GM23248 (cell line): ENCODE measurements around the gene GNAS. TPM values are rescaled to one million over a fixed set of nuclear protein-coding genes. Genes with fewer than 3 reads are reported as not detected.

Experiments
- DNase-seq: peaks from one replicate; pipeline ENCODE4 v3.0.0-alpha.2; 2015
- H2AFZ ChIP-seq: fragments of 200-600 bp; sonication (generic); 2 replicates; pipeline ENCODE4 v1.6.1; 2016; ENCODE audit warnings: antibody characterized with exemption
- H3F3A ChIP-seq: fragments of 200-600 bp; sonication (generic); 2 replicates; pipeline ENCODE4 v1.6.1; 2016; ENCODE audit warnings: mild to moderate bottlenecking, antibody characterized with exemption, mixed run types; ENCODE audit not compliant: insufficient read depth
- H3K27ac ChIP-seq: fragments of 200-600 bp; sonication (generic); 2 replicates; pipeline ENCODE4 v1.5.1; 2016; ENCODE audit warnings: mild to moderate bottlenecking
- H3K27me3 ChIP-seq: fragments of 200-600 bp; sonication (generic); replicated peaks from 2 replicates; pipeline ENCODE4 v1.6.1; 2016; ENCODE audit warnings: mild to moderate bottlenecking; ENCODE audit not compliant: insufficient read depth
- H3K36me3 ChIP-seq: fragments of 200-600 bp; sonication (generic); 2 replicates; pipeline ENCODE4 v1.6.1; 2016; ENCODE audit warnings: low read depth, mild to moderate bottlenecking
- H3K4me1 ChIP-seq: fragments of 200-600 bp; sonication (generic); 2 replicates; pipeline ENCODE4 v1.6.1; 2016; ENCODE audit warnings: mild to moderate bottlenecking; ENCODE audit not compliant: insufficient read depth
- H3K4me2 ChIP-seq: fragments of 200-600 bp; sonication (generic); one replicate; pipeline ENCODE4 v1.6.1; 2016; ENCODE audit warnings: mild to moderate bottlenecking; ENCODE audit not compliant: unreplicated experiment
- H3K4me3 ChIP-seq: fragments of 200-600 bp; sonication (generic); 2 replicates; pipeline ENCODE4 v1.5.1; 2016; ENCODE audit warnings: mild to moderate bottlenecking
- H3K79me2 ChIP-seq: fragments of 200-600 bp; sonication (generic); 2 replicates; pipeline ENCODE4 v1.6.1; 2016; ENCODE audit warnings: mild to moderate bottlenecking; ENCODE audit not compliant: insufficient read depth
- H3K9ac ChIP-seq: fragments of 200-600 bp; sonication (generic); 2 replicates; pipeline ENCODE4 v1.6.1; 2016; ENCODE audit warnings: mild to moderate bottlenecking
- H3K9me2 ChIP-seq: fragments of 200-600 bp; sonication (generic); 2 replicates; pipeline ENCODE4 v1.6.1; 2016; ENCODE audit warnings: mixed run types, mild to moderate bottlenecking, moderate library complexity; ENCODE audit not compliant: insufficient read depth
- H3K9me3 ChIP-seq: fragments of 200-600 bp; sonication (generic); one replicate; pipeline ENCODE4 v1.6.1; 2017; ENCODE audit warnings: low read depth
- H4K20me1 ChIP-seq: fragments of 200-600 bp; sonication (generic); 2 replicates; pipeline ENCODE4 v1.6.0; 2016; ENCODE audit not compliant: insufficient read depth
- EZH2 ChIP-seq: fragments of 200-600 bp; sonication (generic); IDR thresholded peaks from 2 replicates; pipeline ENCODE4 v1.6.1; 2018; ENCODE audit warnings: antibody characterized with exemption, mild to moderate bottlenecking; ENCODE audit not compliant: insufficient read depth, poor library complexity, severe bottlenecking
- EZH2phosphoT487 ChIP-seq: fragments of 200-600 bp; sonication (generic); IDR thresholded peaks from 2 replicates; pipeline ENCODE4 v1.6.1; 2018; ENCODE audit warnings: antibody characterized with exemption, moderate library complexity, mild to moderate bottlenecking, low read depth; ENCODE audit not compliant: insufficient read depth
- WGBS, 2 experiments: methylation state at CpG; one replicate each; pipeline ENCODE4 v1.1.6; 2015 to 2017; ENCODE audit warnings: low lambda C conversion rate in 2 of 2, low coverage in 1 of 2; ENCODE audit errors: missing lambda C conversion rate in 2 of 2; 5-methylcytosine and 5-hydroxymethylcytosine counted together
- in situ Hi-C: fragments of 300-500 bp; cut with MboI; formaldehyde crosslinking; loops from 2 replicates; pipeline ENCODE4 v1.15.0; 2020
- polyA plus RNA-seq: library from polyadenylated mRNA; unstranded; fragments of >200 nt; fragmentation: Nextera tagmentation; extraction: Ambion mirVana; gene quantifications from 2 replicates; pipeline ENCODE4 v1.2.1, GENCODE V29; 2016
- total RNA-seq: library from RNA; depleted of rRNA; stranded (reverse); fragments of >200 nt; shearing (Covaris generic); gene quantifications from 2 replicates; pipeline ENCODE4 v1.2.3, GENCODE V29; 2014

GNAS gene
- total and polyA plus RNA-seq, 2 experiments from 2014 or later, result 421 to 904 TPM

DNA sequence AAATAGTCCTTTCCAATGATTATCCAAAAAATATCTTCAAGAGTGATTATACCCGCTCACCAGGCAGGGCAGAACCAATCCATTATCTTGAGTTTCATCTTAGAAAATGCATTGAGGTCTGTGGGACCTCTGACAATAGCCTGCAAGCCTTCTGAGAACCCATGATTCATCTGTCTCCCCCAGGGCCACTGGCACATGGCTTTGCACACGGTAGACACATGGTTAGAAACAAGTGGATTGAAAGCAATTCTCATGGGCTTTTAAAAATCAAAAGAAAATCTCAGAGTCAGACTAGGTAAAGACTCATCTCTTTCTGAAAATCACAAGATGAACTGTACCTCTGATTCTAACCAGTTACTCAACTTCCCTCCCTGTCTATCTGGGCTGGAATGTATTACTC is 17.3 kb upstream of the GNAS start:
- Histone ChIP-seq H3F3A (no peaks in the 10 kb centered on the region), H3K27ac (no peak overlapping the region), H3K9me3 (no peaks in the 10 kb centered on the region), H3K36me3 (no peaks in the 10 kb centered on the region), H3K4me2 (no peak overlapping the region), H3K79me2 (peaks cover 13% of the 10 kb centered on the region; the same call in 1 of the 2 replicates), H3K9me2 (no peaks in the 10 kb centered on the region), H4K20me1 (no peaks in the 10 kb centered on the region), H3K27me3 (peaks cover 50% of the 10 kb centered on the region), H3K4me3 (no peak overlapping the region), H3K4me1 (no peaks in the 10 kb centered on the region), H2AFZ (no peak overlapping the region), H3K9ac (no peak overlapping the region)
- in situ Hi-C loops, result loop anchor here (25.0 kb wide), 2 partner anchors 348 to 598 kb away; partner anchors contain the start of gene ANKRD60
- 40 to 45% methylated on average over 2 of the region's 2 CpGs for WGBS, 2 experiments
- DNase-seq, result no peak
- TF ChIP-seq EZH2phosphoT487, result no peak
- TF ChIP-seq EZH2, result no peak

DNA sequence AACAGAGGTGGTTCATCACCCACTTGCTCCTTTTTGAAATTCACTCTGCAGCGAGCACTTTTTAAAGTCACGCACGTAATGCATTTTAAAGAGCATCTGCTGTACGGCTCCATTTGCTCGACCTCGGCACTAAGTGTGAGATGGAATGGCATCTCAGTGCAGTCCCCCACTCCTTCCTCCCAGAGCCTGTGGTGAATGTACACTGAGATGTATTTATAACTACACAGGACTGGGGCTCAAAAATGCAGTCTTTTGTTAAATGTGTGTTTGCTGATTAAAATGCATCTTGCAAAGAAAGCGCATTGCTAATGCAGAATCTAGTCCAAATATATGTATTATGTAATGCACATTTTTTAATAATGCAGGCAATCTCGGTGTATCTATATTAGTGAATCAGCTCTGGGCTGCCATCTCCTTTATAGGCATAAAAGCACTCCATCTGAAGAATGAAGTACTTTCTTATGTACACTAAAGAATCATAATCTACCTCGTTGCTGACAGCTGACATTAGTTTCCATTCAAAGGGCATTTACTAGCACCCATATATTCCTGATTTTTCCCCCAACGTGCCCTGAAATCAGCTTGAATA is 15.8 kb upstream of the GNAS start:
- TF ChIP-seq EZH2 (no peak), EZH2phosphoT487 (no peak)
- no peaks in the 10 kb centered on the region for H4K20me1 ChIP-seq
- in situ Hi-C loops, result loop anchor here (25.0 kb wide), 2 partner anchors 349 to 599 kb away; partner anchors contain the start of gene ANKRD60
- H3K79me2 ChIP-seq, result 0 out of 2 replicates have a peak, but pooled peaks cover under 1% of the 10 kb centered on the region
- no peaks in the 10 kb centered on the region for H3K36me3 ChIP-seq
- DNase-seq, result no peak
- no peak overlapping the region for H3K27ac ChIP-seq
- no peak overlapping the region for H3K4me2 ChIP-seq
- H3K9me2 ChIP-seq, result no peaks in the 10 kb centered on the region
- H3K27me3 ChIP-seq, result peaks cover 51% of the 10 kb centered on the region
- H3K9ac ChIP-seq, result no peak overlapping the region
- H3F3A ChIP-seq, result no peaks in the 10 kb centered on the region
- H3K9me3 ChIP-seq, result no peaks in the 10 kb centered on the region
- H3K4me1 ChIP-seq, result no peaks in the 10 kb centered on the region
- H2AFZ ChIP-seq, result no peak overlapping the region
- 65 to 72% methylated on average over 10 of the region's 10 CpGs for WGBS, 2 experiments
- H3K4me3 ChIP-seq, result no peak overlapping the region

- Histone ChIP-seq H3K9me2 (no peaks in the 10 kb centered on the region), H3K4me3 (no peak overlapping the region), H3K36me3 (no peaks in the 10 kb centered on the region), H3K9ac (no peak overlapping the region), H3K4me2 (no peak overlapping the region), H2AFZ (no peak overlapping the region), H3K4me1 (no peaks in the 10 kb centered on the region), H3K79me2 (no peaks in the 10 kb centered on the region), H3K27ac (no peak overlapping the region), H3K27me3 (peaks cover 46% of the 10 kb centered on the region), H4K20me1 (no peaks in the 10 kb centered on the region), H3F3A (no peaks in the 10 kb centered on the region), H3K9me3 (no peaks in the 10 kb centered on the region)
- no peak for DNase-seq
- 65 to 67% methylated on average over 1 of the region's 1 CpG for WGBS, 2 experiments
- TF ChIP-seq EZH2phosphoT487 (no peak), EZH2 (no peak)
- in situ Hi-C loops, result loop anchor here (25.0 kb wide), 2 partner anchors 350 to 600 kb away; partner anchors contain the start of gene ANKRD60
These were observed 14.8 kb upstream of the GNAS start for GRCh38 chr20:58837717-58838116.

- no peak for DNase-seq
- no peaks in the 10 kb centered on the region for H3K9me3 ChIP-seq
- TF ChIP-seq EZH2 (no peak), EZH2phosphoT487 (no peak)
- H3F3A ChIP-seq, result no peaks in the 10 kb centered on the region
- no peaks in the 10 kb centered on the region for H3K36me3 ChIP-seq
- in situ Hi-C loops, result loop anchor here (25.0 kb wide), 2 partner anchors 351 to 601 kb away; partner anchors contain the start of gene ANKRD60
- no peaks in the 10 kb centered on the region for H3K4me1 ChIP-seq
- H3K27me3 ChIP-seq, result peaks cover 44% of the 10 kb centered on the region
- H3K9ac ChIP-seq, result no peak overlapping the region
- H3K79me2 ChIP-seq, result no peaks in the 10 kb centered on the region
- H2AFZ ChIP-seq, result no peak overlapping the region
- H4K20me1 ChIP-seq, result no peaks in the 10 kb centered on the region
- H3K4me3 ChIP-seq, result no peak overlapping the region
- no peaks in the 10 kb centered on the region for H3K9me2 ChIP-seq
- whole genome bisulfite sequencing, 2 experiments, result 64 to 66% methylated on average over 4 of the region's 4 CpGs
- no peak overlapping the region for H3K4me2 ChIP-seq
- H3K27ac ChIP-seq, result no peak overlapping the region
These were observed 14.3 kb upstream of the GNAS start for GRCh38 chr20:58838174-58838573.
